GM19035 (cell line): Measurements from ENCODE around the gene SFRP5.
A peak's percentile ranks its signal among the peaks of the same experiment; 100 is the strongest.

ENCODE experiments used
- ATAC-seq: cut with Tn5 transposase; IDR thresholded peaks from one replicate; pipeline ENCODE4 v1.9.1; 2021; ENCODE audit not compliant: unreplicated experiment

Gene SFRP5

DNA sequence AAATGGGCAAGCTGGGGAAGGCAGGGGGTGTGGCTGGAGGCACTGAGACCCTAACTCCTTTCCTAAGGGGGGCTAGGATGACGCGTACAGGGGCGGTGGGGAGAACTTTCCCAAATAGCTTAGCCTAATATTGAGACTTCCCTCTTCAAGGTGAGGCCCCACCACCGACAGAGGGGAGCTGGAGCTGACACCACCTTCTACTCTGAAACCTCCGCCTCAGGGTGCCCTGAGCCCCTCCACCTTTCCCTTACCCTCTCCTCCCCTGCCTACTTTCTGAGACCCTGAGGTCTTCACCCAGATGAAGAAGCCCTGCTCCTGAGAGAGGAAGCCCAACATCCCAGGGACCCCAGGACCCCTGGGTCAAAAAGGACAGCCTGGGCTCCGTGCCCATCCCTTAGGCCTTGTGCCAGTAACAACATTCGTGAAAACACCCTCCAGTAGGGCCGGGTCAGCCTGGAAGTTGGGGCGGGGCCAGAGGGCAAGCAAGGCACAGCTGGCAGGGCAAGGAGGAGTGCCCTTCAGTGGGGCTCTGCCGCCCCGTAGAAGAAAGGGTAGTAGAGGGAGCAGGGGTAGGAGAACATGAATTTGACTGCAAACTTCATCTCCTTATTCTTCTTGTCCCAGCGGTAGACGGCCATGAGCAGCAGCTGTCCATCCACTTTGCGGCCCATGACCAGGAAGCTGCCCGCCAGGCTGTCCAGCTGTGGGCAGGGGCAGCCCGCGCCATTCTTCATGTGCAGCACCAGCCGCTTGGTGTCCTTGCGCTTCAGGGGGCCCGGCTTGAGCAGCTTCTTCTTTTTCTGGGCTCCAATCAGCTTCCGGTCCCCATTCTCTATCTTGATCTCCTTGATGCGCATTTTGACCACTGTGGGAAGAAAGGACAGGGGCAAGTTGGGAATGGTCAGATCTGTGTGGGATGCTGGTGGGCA lies 4.5 kb downstream of the SFRP5 start:
- ATAC-seq: no peak

GRCh38 chr10:97766106-97766810 lies 5.5 kb downstream of the SFRP5 start:
- no peak for ATAC-seq

GRCh38 chr10:97765201-97765600 lies 6.6 kb downstream of the SFRP5 start:
- ATAC-seq: no peak

DNA sequence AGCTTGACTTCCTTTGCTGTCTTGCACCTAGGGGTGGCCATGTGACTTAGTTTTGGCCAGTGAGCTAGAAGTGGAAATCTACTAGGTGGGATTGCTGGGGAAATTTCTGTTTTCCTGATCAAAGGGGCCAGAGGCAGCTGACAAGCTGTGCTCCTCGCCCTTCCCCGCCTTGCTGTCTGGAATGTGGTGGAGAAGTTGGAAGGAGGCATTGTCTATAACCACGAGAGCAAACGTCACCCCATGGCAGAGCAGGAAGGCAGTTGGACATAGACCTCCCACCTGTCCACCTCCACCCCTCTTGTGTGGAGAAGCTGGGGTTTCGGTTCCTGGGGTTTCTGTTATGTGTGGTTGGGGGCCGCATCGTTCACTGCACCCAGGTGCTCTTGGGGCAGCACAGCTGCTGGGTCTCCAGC lies 7.3 kb downstream of the SFRP5 start:
- ATAC-seq: no peak

GRCh38 chr10:97763947-97764346 lies 7.9 kb downstream of the SFRP5 start:
- no peak for ATAC-seq

DNA sequence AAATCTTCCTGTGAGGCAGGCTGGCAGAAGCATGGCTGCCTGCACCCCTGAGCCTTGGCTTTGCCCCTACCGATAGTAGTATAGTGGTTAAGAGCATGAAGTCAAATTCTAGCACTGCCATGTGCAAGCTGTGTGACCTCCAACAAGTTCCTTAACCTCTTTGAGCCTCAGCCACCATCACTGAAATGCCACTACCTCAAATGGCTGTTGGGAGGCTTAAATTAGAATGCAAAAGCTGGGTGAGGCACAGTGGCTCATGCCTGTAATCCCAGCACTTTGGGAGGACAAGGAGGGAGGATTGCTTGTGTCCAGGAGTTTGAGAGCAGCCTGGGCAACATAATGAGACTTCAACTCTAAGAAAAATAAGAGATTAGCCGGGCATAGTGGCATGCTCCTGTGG lies 8.4 kb downstream of the SFRP5 start:
- no peak for ATAC-seq

DNA sequence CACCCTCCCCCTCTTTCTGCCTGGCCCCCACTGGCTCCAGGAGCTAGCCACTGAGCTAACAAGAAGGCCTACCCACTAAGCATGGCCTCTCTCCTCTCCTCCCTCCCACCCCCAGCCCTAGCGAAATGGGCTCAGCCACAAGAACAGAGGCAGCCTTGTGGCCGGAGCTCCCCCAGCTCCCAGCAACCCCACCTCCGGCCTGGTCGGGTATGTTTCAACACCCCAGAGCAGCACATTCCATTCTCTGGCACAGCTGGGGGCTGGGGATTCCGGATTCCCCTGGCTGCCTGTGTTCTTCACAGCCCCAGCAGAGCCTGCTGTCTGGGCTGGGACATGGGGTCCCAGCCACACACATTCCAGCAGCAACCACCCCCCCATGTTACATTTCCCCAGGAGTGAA lies 9.0 kb downstream of the SFRP5 start:
- ATAC-seq: no peak

DNA sequence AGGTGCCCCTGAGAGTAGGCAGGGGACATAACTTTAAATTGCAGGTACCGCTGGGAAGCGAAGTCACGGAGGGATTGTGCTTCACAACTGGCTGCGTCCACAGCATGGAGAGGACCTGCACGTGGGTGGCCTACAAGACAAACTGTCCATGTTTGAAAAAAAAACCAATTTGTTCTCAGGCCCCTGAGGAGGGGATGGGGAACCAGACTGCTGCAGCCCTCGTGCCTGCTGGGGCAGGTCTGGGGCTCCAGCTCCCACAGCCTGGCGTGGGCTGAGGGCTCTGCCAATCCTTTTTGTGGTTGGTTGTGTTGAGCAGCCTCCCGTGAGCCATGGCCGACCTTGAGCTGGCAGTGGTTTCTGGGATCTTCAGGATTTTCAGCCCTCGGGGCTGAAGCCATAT lies 9.7 kb downstream of the SFRP5 start:
- ATAC-seq: no peak

DNA sequence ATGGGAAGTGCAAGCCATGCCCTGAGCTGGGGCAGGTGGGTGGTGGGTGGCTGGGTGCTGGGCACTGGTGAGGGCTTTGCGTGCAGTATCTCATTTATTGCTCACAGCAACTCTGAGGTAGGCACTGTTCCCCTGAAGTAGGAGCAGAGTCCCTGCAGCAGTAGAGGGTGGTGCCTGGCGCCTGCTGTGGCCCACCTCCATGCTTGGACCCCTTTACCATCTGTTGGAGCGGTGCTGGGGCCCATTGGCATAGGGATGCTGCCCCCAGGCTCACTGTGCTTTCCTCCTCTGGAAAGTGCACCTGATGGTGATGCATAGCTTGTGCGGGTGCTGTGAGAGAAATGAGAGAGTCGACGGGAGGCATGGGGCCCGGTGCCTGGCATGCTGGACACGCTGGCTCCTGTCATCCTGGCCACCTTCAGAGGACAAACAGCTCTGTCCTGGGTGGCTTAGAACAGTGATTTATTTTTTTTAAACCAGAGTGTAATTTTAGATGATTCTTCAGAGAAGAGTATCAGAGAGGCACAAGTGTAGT lies 10.4 kb downstream of the SFRP5 start:
- ATAC-seq: no peak

DNA sequence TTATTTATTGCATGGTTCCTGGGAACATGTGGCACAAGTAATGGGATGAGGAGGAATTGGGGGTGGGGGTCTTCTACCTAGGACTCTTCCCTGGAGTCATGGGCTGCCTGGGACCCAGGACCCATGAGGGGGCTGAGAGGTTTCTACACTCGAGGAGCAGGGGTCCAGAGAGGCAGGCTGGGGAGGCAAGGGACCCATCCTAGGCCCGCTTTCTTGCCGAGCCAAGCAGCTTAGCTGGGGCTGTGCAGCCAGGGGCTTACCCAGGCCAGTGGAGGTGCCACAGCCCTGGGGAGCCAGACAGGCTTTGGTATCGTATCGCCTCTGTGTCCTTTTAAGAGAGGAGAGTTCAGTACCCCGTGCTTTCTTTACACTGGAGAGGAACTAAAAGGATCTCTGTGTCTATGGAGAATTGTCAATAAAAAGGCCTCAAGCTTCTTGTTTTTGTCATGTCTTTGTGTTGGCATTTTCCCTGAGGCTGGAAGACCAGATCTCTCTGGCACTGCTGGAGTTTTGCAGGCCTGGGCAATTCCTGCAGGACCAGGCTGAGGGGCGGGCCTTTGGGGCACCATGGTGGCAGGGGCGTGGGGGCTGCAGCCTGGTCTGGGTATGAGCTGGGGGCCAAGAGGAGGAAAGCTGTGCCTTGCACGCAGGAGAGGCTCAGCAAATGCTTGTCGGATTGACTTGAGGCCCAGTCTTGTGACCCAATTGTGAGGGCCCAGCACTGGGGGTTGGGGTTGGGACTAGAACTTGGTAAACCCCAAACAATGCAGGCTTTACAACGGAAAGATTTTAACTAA lies 11.1 kb downstream of the SFRP5 start:
- no peak for ATAC-seq

DNA sequence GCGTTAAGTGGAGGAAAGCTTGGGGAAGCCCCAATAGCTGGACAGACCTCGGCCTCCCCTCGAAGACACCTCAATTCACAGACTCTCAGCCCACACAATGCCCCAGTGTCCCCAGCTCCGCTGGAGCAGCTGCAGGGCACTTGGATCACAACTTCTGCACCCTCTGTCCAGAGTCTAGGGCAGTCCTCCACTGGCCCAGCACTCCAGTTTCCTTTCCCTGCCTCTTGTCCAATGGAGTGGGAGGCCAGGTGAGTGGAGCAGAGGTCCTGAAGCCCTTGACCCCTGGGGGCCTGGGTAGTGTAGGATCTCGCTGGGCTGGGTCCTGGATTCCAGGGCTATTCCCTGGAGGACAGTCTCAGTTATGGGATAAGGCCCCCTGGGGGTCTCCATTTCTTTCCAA lies 11.9 kb downstream of the SFRP5 start:
- no peak for ATAC-seq

DNA sequence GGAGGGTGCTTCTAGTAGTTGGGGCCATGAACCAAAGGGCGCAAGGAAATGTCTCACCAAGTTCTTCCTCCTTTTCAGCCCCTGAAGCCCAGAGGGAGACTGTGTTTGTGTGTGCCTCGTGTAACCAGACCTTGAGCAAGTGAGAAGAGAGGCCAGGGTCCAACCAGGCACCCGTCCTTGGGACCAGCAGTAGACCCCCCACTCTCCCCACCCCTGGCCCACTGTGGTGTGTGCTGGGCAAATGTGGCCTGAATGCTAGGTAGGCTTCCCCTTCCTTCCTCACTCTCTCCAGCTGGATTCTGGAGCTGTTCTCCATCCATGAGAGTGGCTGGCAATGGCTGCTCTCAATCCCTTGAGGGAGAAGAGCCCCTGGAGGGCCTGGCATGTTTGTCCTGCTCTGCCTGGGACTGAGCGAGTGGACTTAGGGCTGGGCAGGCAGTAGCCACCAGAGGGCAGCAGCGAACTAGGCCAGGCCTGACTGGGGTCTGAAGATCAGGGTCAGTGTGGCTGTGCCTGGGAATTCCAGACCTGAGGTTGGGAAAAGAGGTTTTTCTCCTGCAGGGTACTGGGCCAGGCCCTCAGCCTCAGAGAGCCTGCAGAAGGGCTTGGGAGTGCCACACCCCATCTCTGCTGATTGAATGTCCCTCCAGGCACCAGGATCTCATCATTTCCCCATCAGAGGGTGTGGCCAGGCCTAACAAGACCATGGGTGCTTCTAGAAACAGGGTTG lies 12.5 kb downstream of the SFRP5 start:
- peak; percentile 59 for ATAC-seq

DNA sequence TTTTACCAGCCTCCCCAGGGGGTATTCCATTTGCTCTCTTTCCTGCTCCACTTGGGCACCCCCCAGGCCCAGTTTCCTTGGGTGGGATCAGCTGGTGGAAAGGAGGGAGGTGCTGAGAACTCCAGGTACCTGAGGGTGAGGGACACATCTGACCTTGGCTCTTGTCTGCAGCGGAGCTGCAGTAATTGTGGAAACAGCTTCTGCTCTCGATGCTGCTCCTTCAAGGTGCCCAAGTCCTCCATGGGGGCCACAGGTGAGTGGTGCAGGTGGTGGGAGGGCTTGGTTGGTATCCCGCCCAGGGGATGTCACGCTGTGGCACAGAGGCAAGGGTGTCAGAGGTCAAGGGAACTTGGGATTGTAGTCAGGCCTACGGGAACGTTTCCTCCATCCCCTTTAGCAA lies 14.3 kb downstream of the SFRP5 start:
- ATAC-seq: no peak

DNA sequence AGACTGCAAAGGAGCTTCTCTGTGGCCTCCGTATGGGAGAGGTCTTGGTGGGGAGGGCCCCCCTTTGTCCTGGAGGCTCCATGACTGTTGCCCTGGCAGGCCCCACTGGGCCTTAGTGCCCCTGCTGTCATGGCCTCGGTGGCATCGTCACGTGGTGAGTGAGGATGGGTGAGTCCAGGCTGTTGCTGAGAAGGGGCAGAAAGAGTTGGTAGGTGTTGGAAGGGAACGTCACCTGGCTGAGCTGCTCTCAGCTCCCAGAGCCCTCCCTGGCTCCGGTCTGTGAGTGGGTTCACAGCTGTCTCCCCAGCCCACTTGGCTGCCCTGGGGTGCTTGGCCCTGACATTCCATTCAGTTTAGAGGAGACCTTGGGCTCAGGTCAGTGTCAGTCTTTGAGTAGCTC lies 16.1 kb downstream of the SFRP5 start:
- ATAC-seq: no peak

GRCh38 chr10:97754726-97755125 lies 17.1 kb downstream of the SFRP5 start:
- no peak for ATAC-seq

DNA sequence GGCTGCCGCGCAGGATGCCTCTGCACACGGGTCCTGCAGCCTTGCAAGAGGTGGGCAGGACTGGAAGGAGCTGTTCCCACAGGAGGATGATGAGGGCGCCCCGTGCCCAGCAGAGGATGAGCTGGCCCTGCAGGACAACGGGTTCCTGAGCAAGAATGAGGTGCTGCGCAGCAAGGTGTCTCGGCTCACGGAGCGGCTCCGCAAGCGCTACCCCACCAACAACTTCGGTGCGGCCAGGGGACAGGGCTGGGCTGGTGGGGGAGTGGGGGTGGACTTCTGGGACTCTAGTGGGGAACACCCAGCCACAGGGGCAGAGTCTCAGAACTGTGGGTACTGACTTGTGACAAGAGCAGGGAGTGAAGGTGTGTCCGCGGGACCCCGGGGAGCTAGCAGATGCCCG lies 18.8 kb downstream of the SFRP5 start:
- no peak for ATAC-seq

GRCh38 chr10:97748116-97748515 lies 23.7 kb downstream of the SFRP5 start:
- ATAC-seq: no peak

- ATAC-seq: no peak
Observed at GRCh38 chr10:97747573-97747972, 24.2 kb downstream of the SFRP5 start.

DNA sequence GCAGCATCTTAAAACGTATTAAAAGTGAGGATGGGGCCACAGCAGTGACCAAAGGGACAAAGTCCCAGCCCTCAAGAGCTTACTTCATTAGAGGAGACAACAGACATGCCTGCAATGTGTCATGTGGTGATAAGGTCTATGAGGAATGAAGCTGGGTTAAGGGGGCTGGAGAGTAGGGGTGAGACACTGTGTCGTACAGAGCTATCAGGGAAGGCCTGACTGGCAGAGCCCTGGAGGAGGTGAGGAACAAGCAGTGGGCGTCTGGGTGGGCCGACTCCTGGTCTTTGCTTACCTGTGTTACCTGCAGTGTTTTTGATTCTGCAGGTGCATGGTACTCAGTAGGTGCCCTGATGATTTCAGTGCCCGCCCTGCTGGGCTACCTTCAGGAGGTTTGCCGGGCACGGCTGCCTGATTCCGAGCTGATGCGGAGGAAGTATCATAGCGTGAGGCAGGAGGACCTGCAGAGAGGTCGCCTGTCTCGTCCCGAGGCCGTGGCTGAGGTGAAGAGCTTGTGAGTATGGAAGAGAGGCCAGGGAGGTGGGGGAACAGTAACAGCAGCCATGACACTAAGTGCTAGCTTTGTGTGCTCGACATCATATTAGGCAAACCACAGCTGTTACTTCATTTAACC lies 27.3 kb downstream of the SFRP5 start:
- ATAC-seq: no peak
